ENCODE results near the gene HSPG2. TPM values are rescaled to one million over a fixed set of nuclear protein-coding genes. Genes with fewer than 3 reads are reported as not detected.

The HSPG2 gene
- total and polyA plus RNA-seq, 2 of the 8 experiments (the other 6 are each of a cell fraction or from before 2014, with no cell fraction given) = 17.8 to 111 TPM

GRCh38 chr1:21811875-21812305, 125.2 kb downstream of the HSPG2 start, which contains the start of gene LDLRAD2 (continued):
- TF ChIP-seq SP2 (IDR thresholded peaks at IDR 0.05; ENCODE audit: low read length) (no peak), CBX8 (IDR thresholded peaks at IDR 0.05; ENCODE audit: borderline replicate concordance, low read depth, low read length) (no peak), HDAC6 (IDR thresholded peaks at IDR 0.05; ENCODE audit: low read depth, low read length) (no peak), EP300 (IDR thresholded peaks at IDR 0.05; ENCODE audit: borderline replicate concordance in 1 of 2, low read depth in 2 of 2, low read length in 2 of 2) (no peak)
